ENCODE measurements around the gene TFF3.

The TFF3 gene

GRCh38 chr21:42315296-42315891 is at the start of gene TFF3:
TSS of gene TFF3 (minus strand) at chr21:42315409. CDS start at chr21:42315374, 35 bp downstream.
- no peak within 1 kb of the TSS for H3K4me3 ChIP-seq (ENCODE audit: low read depth, low read length)
- DNase-seq (ENCODE audit: low read depth, low spot score), result peak; percentile 67
- in situ Hi-C loops (cut with HindIII; ENCODE audit: low sequenced_read_pairs), result no loop called here
- TF ChIP-seq CTCF (IDR thresholded peaks at IDR 0.05; ENCODE audit: low read depth, low read length), result no peak

GRCh38 chr21:42364304-42364865 is 49.2 kb upstream of the TFF3 start:
- H3K4me3 ChIP-seq (ENCODE audit: low read depth, low read length), result no peak overlapping the region
- DNase-seq (ENCODE audit: low read depth, low spot score), result no peak
- TF ChIP-seq CTCF (IDR thresholded peaks at IDR 0.05; ENCODE audit: low read depth, low read length), result no peak
- in situ Hi-C loops (cut with HindIII; ENCODE audit: low sequenced_read_pairs), result no loop called here

DNA sequence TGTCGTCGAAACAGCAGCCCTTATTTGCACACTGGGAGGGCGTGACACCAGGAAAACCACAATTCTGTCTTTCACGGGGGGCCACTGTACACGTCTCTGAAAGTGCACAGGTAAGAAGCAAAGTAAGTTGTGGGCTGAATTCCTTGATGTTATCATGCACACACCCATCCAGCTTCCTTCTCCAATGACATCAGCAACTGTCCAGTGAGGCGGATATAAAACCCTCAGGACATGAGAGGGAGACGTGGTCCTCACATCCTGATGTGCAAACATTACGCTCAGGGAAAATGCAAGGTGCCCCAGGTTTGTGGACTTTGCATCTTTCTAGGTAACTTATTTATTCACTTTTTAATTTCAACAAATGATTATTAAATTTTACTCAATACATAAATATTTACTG is 48.1 kb upstream of the TFF3 start:
- no peak for DNase-seq (ENCODE audit: low read depth, low spot score)
- TF ChIP-seq CTCF (IDR thresholded peaks at IDR 0.05; ENCODE audit: low read depth, low read length), result no peak
- H3K4me3 ChIP-seq (ENCODE audit: low read depth, low read length), result no peak overlapping the region
- in situ Hi-C loops (cut with HindIII; ENCODE audit: low sequenced_read_pairs), result no loop called here

DNA sequence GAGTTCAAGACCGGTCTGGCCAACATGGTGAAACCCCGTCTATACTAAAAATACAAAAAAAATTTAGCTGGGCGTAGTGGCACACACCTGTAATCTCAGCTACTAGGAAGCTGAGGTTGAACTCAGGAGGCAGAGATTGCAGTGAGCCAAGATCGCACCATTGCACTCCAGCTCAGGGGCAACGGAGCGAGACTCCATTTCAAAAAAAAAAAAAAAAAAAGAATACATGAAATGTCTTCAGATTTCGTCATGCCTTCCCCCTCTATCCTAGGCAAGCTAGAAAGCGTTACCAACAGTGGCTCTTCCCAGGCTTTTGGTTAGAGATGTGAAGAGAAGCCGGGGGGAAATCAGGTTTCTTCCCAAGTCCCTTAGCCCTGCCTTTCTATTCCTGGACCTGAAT is 47.5 kb upstream of the TFF3 start:
- no peak for DNase-seq (ENCODE audit: low read depth, low spot score)
- in situ Hi-C loops (cut with HindIII; ENCODE audit: low sequenced_read_pairs), result no loop called here
- no peak for TF ChIP-seq CTCF (IDR thresholded peaks at IDR 0.05; ENCODE audit: low read depth, low read length)
- H3K4me3 ChIP-seq (ENCODE audit: low read depth, low read length), result no peak overlapping the region

GRCh38 chr21:42362198-42362597 is 47.0 kb upstream of the TFF3 start:
- no peak overlapping the region for H3K4me3 ChIP-seq (ENCODE audit: low read depth, low read length)
- DNase-seq (ENCODE audit: low read depth, low spot score), result no peak
- no peak for TF ChIP-seq CTCF (IDR thresholded peaks at IDR 0.05; ENCODE audit: low read depth, low read length)
- in situ Hi-C loops (cut with HindIII; ENCODE audit: low sequenced_read_pairs), result no loop called here

DNA sequence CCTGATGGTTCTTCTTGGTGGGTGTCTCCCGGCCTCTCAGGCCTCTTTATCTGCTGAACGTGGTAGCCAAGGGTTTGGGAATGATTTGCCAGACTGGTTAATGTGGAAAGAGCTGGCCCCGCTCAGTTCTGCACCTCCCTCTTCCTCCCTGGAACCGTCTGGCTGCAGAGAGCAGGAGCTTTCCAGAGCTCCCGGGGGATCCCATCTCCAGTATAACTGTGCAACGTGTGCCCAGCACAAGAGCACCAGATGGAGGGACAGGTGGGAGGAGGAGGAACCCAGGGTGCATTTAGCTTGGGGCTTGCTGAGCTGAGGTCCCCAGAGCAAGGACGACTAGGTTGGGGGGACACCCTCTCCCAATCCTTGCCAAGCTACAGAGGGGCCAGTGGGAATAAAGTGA is 46.1 kb upstream of the TFF3 start:
- TF ChIP-seq CTCF (IDR thresholded peaks at IDR 0.05; ENCODE audit: low read depth, low read length), result no peak
- no peak for DNase-seq (ENCODE audit: low read depth, low spot score)
- no peak overlapping the region for H3K4me3 ChIP-seq (ENCODE audit: low read depth, low read length)
- in situ Hi-C loops (cut with HindIII; ENCODE audit: low sequenced_read_pairs), result no loop called here

Data from astrocyte of the spinal cord (primary cell).